Muscle of back (tissue), 11 donors: Measurements from ENCODE around the gene SARS2. TPM values are rescaled to one million over a fixed set of nuclear protein-coding genes. Genes with fewer than 3 reads are reported as not detected.
A peak's percentile ranks its signal among the peaks of the same experiment; 100 is the strongest.
"Not testable (repeated sequence)": the region's sequence is repeated elsewhere in the genome, so short reads cannot be mapped to it uniquely, and the experiment has no call there.

ENCODE experiments used
- DNase-seq, 3 donors: peaks; one replicate each; pipeline versions ENCODE4 v3.0.0 to v3.0.0-alpha.2; 2013
- polyA plus RNA-seq, 10 donors: library from polyadenylated mRNA; unstranded; fragments of 120-200 nt; gene quantifications; one replicate each; pipeline ENCODE4 v1.2.1, GENCODE V29; 2013; ENCODE audit not compliant: insufficient read length in 10 of 10

Gene SARS2
- polyA plus RNA-seq, 10 donors: 19.6 to 35.4 (median 23.6) TPM

DNA sequence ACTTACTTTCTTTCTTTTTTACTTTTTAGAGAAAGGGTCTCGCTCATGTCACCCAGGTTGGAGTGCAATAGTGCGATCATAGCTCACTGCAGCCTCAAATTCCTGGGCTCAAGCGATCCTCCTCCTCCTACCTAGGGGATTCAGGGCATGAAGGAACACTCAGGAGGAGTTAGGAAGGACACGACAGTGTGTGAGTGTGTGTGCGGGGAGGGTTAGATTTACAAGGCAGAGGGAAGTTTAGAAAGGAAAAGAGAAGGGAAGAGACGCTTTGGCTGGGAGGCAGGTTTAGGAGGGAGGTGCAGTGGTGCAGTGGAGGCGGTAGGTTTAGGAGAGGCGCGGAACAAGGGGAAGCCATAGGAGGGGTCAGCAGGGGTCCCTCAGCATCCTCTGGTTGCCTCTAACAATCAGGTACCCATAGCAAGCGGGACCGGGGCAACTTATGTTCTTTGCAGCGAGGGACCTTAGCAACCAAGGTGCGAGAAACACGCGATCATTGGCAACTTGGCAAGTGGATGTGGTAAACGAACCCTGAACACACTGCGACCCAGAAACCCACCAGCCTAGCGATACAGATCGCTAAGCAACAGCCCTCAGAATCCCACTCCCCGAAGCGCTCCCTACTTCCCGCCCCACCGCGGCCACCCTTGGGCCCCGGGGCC lies 31.6 kb downstream of the SARS2 start:
- no peak for DNase-seq

DNA sequence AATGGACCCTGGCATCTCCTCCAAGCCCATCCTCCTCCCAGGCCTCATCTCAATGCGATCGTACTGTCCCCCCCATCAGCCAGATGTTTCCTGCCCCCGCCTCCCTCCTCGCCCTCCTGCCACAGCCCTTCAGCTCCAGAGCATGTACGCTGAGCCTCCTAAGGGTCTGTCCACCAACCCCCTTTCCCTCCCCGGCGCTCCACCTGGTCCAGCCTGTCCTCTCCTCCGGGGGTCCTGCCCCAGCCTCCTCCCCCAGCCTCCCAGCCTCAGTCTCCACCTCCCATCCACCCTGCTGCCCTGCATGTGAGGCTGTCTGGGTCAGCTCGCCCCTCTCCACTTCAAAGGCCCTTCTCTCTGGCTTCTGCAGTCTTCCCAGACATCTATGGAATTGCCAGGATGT lies 35.6 kb downstream of the SARS2 start:
- DNase-seq: no peak

DNA sequence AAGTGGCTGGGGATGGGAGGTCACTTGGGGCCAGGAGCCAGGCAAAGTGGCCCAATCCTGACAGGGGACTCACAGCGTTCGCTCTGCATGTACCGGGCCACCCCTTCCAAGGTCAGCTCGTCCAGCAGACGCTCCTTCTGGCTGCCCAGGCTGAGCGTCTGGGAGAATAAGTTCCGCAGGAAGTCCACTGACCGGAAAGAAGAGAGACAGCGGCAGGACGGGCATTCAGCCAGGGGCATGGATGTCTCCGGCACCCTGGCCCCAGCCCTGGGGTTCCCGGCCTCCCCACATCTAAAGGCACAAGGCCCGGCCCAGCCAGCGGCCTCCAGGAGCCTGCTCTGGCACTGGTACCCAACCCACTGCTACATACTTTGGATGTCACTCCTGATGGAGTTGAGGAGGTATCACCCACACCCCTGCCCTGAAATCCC lies 37.2 kb downstream of the SARS2 start:
- no peak for DNase-seq

DNA sequence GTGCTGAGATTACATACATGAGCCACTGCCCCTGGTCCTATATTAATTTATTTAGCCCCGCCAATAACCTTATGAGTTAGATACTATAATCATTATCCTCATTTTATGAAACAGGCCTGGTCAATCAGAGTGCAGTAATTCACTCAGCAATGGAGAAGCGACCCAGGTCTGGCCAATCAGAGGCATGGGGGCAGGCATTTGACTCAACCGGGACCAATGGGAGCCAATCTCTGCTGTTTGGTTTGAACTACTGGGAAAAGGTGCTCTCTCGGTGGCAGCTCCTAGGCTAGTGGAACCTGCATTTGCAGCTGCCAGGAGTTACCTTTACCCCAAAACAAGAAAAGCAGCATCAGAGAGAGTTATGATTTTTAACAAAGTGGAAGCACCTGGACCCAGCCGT lies 37.7 kb downstream of the SARS2 start:
- no peak for DNase-seq

DNA sequence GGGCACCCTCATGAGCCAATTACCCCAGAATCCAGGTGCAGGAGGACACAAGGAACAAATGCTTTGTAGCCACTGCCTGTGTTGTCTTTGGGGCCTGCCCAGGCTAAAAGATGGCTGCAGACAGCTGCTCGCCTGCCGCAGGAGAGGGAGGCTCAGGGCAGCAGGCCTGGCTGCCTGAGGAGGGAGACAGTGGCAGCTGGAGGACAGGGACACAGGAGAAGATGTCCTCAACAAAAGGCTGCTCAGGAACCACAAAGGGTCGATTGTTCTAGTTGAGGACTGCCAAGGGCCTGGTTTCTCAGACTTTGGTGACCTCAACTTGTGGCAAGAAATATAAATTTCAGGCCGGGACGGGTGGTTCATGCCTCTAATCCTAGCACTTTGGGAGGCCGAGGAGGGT lies 38.8 kb downstream of the SARS2 start:
- no peak for DNase-seq

DNA sequence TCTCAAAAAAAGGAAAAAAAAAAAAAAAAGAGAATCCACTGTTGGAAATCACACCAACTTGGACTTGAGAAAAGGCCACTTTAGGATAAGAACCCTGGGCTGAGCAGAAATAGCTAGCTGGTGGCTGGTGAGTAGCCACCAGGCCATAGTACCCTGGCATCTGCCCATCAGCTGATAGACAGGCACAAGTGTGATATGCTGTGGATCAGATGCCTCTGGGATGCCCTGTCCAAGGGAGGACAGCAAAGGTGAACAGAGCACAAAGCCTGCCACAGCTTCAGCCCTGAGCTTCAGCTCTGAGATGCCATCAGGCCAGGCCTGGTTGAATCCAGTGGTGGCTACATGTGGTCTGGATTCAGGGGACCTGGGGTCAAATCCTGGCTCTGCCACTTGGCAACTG lies 39.9 kb downstream of the SARS2 start:
- DNase-seq: peak in 2 of 3 donors; percentile 46 to 64

DNA sequence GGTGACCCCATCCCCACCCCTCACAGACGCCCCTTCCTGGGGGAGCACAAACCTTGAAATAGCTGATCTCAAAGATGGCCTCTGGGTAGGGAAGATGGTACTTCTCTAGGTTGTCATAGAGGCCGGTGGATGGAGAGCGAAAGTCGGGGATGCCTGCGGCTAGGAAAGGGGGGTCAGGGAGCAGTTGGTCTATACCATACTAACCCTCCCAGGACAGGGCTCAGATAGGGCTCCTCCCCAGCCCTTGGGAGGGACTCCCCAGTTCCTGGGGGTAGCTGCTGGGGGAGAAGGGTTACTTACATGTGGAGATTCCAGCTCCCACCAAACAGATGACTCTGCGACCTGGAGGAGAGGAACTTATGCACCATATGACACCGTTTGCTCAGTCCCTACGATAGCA lies 40.8 kb downstream of the SARS2 start:
- no peak for DNase-seq

DNA sequence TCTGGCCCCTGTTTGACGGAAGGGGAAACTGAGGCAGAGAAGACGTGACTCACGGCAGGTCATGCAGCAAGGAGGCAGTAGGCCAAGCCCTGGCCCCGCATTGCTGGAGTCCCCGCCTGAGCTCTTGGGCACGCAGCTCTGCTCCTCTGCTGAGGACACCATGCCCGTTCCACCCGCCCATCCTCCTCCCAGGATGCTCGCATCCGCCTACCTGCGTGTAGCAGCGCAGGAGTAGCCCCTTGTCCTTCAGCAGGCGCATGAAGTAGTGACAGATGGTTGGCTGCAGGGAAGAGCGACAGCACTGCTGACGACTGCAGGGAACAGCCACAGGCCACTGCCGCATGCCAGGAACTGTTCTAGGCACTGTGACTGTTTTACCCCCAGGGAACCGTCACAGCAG lies 41.7 kb downstream of the SARS2 start:
- DNase-seq: no peak

DNA sequence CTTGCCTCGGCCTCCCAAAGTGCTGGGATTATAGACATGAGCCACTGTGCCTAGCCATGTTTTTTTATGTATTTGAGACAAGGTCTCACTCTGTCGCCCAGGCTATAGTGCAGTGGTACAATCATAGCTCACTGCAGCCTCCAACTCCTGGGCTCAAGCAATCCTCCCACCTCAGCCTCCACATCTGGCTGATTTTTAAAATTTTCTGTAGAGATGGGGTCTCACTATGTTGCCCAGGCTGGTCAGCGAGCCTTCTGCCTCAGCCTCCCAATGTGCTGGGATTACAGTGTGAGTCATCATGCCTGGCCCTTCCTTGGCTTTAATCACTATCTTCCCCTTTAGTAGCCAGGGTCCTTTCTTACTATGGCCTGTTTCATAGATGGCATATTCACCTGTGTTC lies 45.9 kb downstream of the SARS2 start:
- not testable (repeated sequence) for DNase-seq

DNA sequence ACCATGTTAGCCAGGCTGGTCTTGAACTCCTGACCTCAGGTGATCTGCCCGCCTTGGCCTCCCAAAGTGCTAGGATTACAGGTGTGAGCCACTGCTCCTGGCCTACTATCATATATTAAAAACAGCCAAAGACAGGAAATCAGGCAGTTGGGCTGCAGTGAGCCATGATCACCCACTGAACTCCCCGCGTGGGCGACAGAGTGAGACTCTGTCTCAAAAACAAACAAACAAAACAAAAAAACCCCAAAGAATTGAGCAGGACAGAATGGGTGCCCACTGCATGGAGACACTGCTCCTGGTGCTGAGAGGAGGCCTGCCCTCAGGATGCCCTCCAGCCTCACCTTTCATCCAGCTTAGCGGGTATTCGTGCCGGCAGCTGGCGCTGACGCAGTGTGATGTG lies 47.3 kb downstream of the SARS2 start:
- DNase-seq: no peak

DNA sequence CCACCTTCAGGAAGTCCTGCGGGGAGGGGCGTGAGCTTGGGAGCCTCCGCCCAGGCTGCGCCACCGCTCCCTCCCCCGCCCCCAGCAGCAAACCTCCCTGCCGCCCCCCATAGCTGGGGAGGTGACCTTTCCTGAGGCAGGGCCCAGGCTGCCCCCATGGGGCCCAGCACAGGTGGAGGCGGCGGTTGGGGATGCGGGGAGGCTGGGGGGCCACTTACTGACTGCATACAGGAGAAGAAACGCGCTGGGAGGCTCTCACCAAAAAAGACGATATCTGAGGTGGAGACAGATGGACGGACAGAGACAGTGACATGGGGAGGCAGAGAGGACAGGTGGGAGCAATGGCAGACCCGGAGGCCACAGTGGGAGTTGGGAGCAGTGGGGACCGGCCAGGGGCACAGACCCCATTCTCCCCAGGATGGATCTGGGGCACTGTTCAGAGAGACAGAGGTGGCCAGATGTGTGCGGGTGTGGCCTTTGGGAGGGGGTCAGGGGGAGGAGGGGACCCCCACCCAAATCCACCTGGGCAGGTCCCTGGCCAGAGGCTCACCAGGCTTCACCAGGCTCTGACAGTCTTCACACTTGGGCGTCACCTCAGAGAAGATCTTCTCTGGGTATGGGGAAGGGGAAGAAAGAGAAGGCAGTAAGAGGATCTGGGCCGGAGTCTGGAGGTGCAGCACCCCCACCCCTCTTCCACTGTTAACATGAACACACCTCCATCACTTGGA lies 49.5 kb downstream of the SARS2 start:
- no peak for DNase-seq

DNA sequence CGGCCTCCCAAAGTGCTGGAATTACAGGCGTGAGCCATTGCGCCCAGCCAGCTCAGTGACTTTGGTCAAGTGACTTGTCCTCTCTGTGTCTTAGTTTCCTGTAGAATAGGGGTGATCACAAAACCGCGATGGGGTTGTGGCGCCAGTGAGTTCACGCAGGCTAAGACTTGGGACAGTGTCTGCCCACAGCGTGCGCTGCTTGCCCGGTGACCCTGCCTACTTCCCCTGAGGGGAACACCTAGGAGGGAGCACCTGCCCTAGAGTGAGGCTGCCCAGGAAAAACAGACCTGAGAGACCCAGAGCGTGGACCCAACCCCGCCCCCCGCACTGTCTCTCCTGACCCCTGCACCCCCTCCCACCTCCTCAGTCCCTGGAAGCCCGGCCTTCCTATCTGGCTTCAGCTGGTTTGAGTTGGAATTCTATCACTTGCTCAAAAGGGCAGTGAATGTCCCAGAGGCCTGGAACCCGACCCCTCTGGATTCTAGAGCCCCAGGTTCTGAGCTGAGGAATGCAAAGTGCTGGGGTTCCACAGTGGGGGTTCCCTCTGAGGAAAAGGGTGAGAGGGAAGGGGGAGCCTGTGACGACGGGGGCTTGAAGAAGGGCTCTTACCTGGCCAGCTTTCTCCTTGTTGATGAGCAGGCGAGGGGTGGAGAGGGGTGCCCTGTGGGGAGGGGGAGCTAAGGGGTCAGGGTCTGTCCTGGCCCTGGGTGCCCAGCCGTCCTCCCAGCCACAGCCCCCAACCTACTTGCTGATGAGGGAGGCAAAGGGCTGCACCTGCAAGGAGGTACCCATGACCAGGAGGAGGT lies 50.3 kb downstream of the SARS2 start:
- no peak for DNase-seq

DNA sequence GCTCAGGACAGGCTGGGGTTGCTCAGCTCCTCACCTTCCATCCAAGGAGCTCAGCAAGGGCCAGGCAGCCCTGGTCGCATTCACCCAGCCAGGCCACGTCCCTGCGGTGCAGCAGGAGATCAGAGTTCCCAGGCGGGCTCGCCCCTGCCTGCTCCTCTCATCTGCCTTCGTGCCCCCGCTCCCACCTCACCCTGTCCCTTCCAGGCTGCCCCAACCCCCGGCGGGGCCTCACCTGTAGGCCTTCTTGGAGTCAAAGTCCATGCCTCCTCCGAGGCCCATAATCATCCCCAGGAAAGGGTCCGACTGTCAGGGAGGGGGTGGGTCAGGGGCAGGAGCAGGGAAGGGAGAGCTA lies 51.2 kb downstream of the SARS2 start:
- DNase-seq: no peak

DNA sequence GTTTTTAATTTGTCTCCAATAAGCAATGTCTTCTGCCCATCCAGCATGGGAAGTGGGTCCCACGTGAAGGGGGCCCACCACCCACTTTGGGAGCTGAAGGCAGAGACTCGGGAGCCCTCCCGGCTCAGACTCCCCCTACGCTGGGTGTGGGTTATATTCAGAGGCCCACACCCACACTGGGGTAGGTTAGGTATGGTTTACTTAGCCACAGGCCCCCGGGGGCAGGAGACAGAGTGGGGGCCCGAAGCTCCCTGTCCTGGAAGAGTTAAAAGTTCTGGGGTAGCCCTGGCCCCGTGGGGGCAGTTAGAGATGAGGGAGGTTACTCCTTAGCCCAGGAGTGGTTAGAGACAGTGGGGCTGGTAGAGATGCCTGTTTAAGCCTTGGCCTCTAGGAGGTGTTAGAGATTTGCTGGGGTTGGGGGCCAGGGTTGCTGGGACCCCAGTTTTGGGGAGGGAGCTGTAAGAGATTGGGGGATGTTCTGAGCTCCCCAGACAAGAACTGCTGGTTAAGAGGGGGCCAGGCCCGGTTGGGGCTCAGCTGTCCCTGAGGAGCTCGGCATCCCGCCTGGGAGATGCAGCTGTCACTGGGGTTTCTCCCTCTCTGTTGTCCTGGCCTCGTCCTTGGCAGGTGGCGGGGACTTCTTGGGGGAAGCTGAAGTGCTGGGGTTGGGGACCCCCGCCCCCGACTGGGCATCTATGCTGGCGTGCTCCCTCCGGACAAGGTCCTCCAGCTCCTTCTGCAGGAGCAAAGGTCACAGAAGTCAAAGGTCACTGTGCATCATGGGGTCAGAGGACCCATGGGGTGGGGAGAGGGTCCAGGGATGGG lies 51.8 kb downstream of the SARS2 start:
- no peak for DNase-seq

DNA sequence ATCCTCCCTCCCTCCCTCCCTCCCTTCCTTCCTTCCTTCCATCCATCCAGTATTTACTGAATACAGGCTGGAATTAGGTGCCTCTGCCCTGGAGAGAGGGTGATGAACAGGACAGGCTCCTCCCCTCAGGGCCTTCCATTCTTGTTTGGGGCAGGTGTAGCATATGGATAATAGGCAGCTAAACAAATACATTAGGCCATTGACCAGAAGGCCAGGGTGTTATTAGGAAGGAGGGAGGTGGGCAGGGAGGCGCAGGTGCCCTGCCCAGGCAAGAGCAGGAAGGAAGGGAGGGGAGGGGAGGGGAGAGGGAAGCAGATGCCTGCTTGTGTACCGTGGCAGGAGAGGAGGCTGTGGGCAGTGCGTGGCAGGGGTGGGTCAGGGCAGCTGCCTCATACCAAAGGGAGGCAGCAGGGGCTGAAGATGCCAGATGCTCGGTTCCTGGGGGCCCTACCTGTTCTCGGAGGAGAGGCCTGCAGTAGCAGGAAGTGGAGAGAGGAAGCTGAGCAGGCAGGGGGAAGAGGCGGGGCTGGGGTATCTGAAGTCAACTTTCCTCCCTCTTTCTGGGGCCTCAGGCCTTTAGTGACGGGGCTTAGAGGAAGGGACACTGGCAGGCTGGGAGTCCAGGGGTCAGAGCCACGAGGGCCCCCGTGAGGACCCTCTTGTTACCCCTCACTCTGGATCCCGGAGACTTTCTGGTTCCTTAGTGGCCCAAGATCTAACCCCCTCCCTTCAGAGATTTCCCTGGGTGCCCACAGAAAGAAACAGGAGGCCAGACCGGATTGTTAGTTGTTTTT lies 52.6 kb downstream of the SARS2 start, which contains the start of gene RINL:
TSS of gene RINL (minus strand) at position 495 of the 794 bp plus-strand sequence. CDS start 1,533 bp downstream, outside the sequence.
- no peak for DNase-seq

DNA sequence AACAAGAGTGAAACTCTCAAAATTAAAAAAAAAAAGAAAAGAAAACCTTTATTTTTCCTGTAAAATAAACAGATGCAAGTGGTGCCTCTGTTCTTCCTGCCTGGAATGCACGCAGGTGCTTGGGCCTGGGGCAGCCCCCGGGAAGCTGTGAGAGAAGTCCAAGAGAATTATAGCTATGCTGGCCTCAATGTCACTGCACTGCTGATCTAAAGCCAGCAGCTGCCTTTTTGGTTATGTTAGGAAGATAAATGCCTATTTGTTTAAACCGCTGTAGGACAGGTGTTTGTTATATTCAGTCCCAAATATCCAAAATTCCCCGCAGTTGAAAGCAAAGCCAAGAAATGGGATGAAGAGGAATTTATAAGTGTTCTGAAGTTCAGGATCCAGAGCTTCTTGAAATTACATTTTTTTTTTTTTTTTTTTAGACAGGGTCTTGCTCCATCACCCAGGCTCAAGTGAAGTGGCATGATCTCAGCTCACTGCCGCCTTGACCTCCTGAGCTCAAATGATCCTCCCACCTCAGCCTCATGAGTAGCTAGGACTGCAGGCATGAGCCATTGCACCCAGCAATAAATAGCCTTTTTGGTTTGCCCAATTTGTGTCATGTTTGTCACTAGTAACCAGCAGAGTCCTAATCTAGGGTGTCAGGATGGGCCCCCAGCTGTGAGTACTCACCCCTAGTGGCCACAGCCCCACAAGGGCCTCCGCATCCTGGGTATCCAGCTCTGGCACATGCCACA lies 54.7 kb downstream of the SARS2 start:
- DNase-seq: no peak

DNA sequence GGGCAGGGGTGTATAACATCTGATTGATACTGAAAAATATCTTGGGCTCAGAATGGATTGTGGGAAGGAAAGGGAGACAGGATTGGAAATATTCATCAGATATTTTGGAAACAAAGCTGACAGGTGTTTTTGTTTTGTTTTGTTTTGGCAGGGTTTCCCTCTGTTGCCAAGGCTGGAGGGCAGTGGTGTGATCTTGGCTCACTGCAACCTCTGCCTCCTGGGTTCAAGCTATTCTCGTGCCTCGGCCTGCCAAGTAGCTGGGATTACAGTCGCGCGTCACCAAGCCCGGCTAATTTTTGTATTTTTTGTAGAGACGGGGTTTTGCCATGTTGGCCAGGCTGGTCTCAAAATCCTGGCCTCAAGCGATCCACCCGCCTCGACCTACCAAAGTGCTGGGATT lies 57.2 kb downstream of the SARS2 start:
- DNase-seq: not testable (repeated sequence)

DNA sequence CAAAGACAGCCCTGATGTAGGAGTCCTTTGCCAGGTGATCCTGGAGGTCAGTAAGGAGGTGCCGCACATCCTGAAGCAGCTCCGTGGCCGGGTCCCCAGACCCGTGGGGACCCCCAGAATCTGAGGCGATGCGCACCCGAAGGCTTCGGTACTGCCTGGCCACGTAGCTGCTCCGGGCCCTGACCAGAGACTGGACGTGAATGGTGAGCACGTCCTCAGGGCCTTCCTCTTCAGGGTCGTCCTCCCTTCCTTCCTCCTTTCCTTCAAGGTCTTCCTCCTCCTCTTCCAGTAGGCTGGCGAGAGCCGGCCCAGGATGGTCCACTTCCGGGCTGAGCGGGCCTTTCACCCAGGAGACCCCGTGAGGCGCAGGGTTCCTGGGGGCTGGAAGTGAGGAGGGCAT lies 60.0 kb downstream of the SARS2 start:
- no peak for DNase-seq

DNA sequence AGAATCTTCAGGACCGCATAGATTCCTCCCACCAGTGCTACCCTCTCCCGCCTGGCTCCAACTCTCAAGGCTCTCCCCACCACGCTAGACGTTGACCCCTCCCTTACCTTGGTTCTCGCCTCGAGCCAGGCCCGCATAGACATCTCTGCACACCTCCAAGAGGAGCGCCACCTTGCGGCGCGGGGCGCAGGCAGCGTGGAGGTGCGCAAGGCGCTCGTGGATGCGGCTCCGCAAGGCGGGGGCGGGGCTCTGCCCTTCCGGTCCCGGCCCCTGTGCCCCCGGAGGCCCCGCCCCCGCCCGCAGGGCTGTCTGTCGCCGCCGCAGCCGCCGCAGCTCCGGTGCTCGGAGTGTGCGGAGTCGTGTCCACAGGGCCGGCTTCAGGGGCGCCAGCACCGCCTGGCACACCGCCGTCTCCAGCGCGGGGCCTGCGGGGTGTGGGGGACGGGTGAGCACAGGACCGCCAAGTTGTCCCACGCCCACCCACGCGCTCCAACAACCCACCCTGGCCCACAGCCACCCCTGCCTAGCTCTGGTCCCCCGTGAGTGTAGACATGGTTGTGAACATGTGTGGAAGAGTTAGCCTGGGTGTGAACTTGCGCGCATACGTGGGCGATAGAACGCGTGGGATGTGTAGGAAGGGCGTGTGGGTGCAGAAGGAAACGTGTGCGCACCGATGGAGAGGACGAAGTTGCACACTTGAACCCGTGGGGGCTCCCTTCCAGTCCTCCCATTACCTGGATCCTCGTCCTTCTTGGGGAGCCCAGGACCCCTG lies 60.5 kb downstream of the SARS2 start:
- DNase-seq: peak; percentile 45 to 86 (median 82)
